Fibroblast of lung (primary cell): ENCODE measurements around the gene KLHL8. TPM values are rescaled to one million over a fixed set of nuclear protein-coding genes. Genes with fewer than 3 reads are reported as not detected.

Source experiments
- DNase-seq, 2 donors: peaks; one replicate each; pipeline versions ENCODE4 v3.0.0 to v3.0.0-alpha.2; 2010; ENCODE audit warnings: low read depth in 2 of 2
- H2AFZ ChIP-seq: 2 replicates; pipeline ENCODE4 v1.5.1; 2012; ENCODE audit warnings: low read length, control low read depth, inconsistent platforms
- H3K27ac ChIP-seq: 2 replicates; pipeline ENCODE4 v1.5.1; 2011; ENCODE audit warnings: low read length, control low read depth; ENCODE audit not compliant: insufficient read depth
- H3K27me3 ChIP-seq: 2 replicates; pipeline ENCODE4 v1.5.1; 2011; ENCODE audit warnings: mild to moderate bottlenecking, low read length; ENCODE audit not compliant: control insufficient read depth, insufficient read depth
- H3K36me3 ChIP-seq: 2 replicates; pipeline ENCODE4 v1.5.1; 2011; ENCODE audit warnings: low read length; ENCODE audit not compliant: control insufficient read depth, insufficient read depth
- H3K4me1 ChIP-seq: 2 replicates; pipeline ENCODE4 v1.5.1; 2011; ENCODE audit warnings: low read length; ENCODE audit not compliant: control insufficient read depth, insufficient read depth; ENCODE audit errors: extremely low read depth
- H3K4me2 ChIP-seq: 2 replicates; pipeline ENCODE4 v1.5.1; 2011; ENCODE audit warnings: low read length, control low read depth; ENCODE audit not compliant: insufficient read depth; ENCODE audit errors: extremely low read depth
- H3K4me3 ChIP-seq, 4 experiments: fragments of 200-600 bp in 1 of 4; sonication (generic) in 1 of 4; replicated peaks in 1 of 4; 2 replicates each; pipeline ENCODE4 v1.5.1; 2011 to 2016; ENCODE audit warnings: low read length in 4 of 4, low read depth in 3 of 4, mild to moderate bottlenecking in 3 of 4, control low read depth in 2 of 4, inconsistent platforms in 1 of 4, mixed read lengths in 1 of 4; ENCODE audit not compliant: insufficient read depth in 1 of 4; ENCODE audit errors: control extremely low read depth in 1 of 4
- H3K79me2 ChIP-seq: 2 replicates; pipeline ENCODE4 v1.5.1; 2012; ENCODE audit warnings: mild to moderate bottlenecking, low read length, inconsistent platforms; ENCODE audit not compliant: control insufficient read depth, insufficient read depth
- H3K9ac ChIP-seq: 2 replicates; pipeline ENCODE4 v1.5.1; 2011; ENCODE audit warnings: mild to moderate bottlenecking, low read length, control low read depth; ENCODE audit not compliant: insufficient read depth
- H3K9me3 ChIP-seq: 2 replicates; pipeline ENCODE4 v1.5.1; 2012; ENCODE audit warnings: low read depth, low read length; ENCODE audit not compliant: control insufficient read depth, insufficient read depth
- H4K20me1 ChIP-seq: 2 replicates; pipeline ENCODE4 v1.5.1; 2011; ENCODE audit warnings: low read length; ENCODE audit not compliant: control insufficient read depth, insufficient read depth; ENCODE audit errors: extremely low read depth
- CTCF ChIP-seq, 2 donors: IDR thresholded peaks in 1 of 2; conservative IDR thresholded peaks in 1 of 2; 1 replicate in 1 of 2; 2 replicates in 1 of 2; pipeline ENCODE4 v1.5.1; 2011 to 2012; ENCODE audit warnings: low read length in 2 of 2, control low read depth in 1 of 2, inconsistent platforms in 1 of 2, low read depth in 1 of 2, mild to moderate bottlenecking in 1 of 2
- EZH2 ChIP-seq: IDR thresholded peaks from 2 replicates; pipeline ENCODE4 v1.5.1; 2012; ENCODE audit warnings: low read length, control low read depth, mild to moderate bottlenecking; ENCODE audit errors: missing control alignments
- polyA plus RNA-seq, 2 donors: library from polyadenylated mRNA; depleted of rRNA in 1 of 2; stranded (reverse) in 1 of 2; unstranded in 1 of 2; fragments of >200 nt; gene quantifications; 2 replicates each; pipeline ENCODE4 v1.2.1, GENCODE V29; 2011 to 2012; ENCODE audit warnings: missing spikeins in 1 of 2
- total RNA-seq: library from RNA; depleted of rRNA; stranded (reverse); fragments of >200 nt; gene quantifications from 2 replicates; pipeline ENCODE4 v1.2.1, GENCODE V29; 2014

KLHL8 gene
- total and polyA plus RNA-seq, 2 donors (not counting 1 experiment from before 2014, with no cell fraction given): 8.8 to 15.7 TPM

- Histone ChIP-seq H2AFZ (no peak overlapping the region), H3K4me2 (no peak overlapping the region), H3K36me3 (no peaks in the 10 kb centered on the region), H4K20me1 (no peaks in the 10 kb centered on the region), H3K79me2 (no peaks in the 10 kb centered on the region), H3K4me3 (no peak overlapping the region), H3K9me3 (no peaks in the 10 kb centered on the region), H3K27me3 (no peaks in the 10 kb centered on the region), H3K9ac (no peak overlapping the region), H3K27ac (no peak overlapping the region), H3K4me1 (no peaks in the 10 kb centered on the region)
- no peak for TF ChIP-seq CTCF (conservative IDR thresholded peaks at IDR 0.05 in 1 of 2, IDR thresholded peaks at IDR 0.05 in 1 of 2; ENCODE audit: low read depth in 1 of 2, low read length in 2 of 2)
- no peak for TF ChIP-seq EZH2
- peak in 1 of 2 donors; percentile 51 for DNase-seq
Measured at GRCh38 chr4:87144356-87144755, 76.1 kb downstream of the KLHL8 start.

GRCh38 chr4:87141428-87141827 lies 79.0 kb downstream of the KLHL8 start:
- DNase-seq: no peak

GRCh38 chr4:87134122-87134521 lies 86.3 kb downstream of the KLHL8 start:
- Histone ChIP-seq H3K4me2 (no peak overlapping the region), H3K9ac (no peak overlapping the region), H3K4me1 (no peaks in the 10 kb centered on the region), H3K79me2 (no peaks in the 10 kb centered on the region), H3K4me3 (no peak overlapping the region), H4K20me1 (no peaks in the 10 kb centered on the region), H3K27me3 (no peaks in the 10 kb centered on the region), H2AFZ (no peak overlapping the region), H3K36me3 (peaks cover 4% of the 10 kb centered on the region), H3K27ac (no peak overlapping the region), H3K9me3 (no peaks in the 10 kb centered on the region)
- DNase-seq: no peak
- TF ChIP-seq CTCF (conservative IDR thresholded peaks at IDR 0.05 in 1 of 2, IDR thresholded peaks at IDR 0.05 in 1 of 2; ENCODE audit: low read depth in 1 of 2, low read length in 2 of 2) (no peak), EZH2 (no peak)

More at GRCh38 chr4:87141428-87141827, 79.0 kb downstream of the KLHL8 start:
- Histone ChIP-seq H3K4me1 (no peaks in the 10 kb centered on the region), H3K36me3 (no peaks in the 10 kb centered on the region), H2AFZ (no peak overlapping the region), H3K9ac (no peak overlapping the region), H3K4me3 (no peak overlapping the region), H3K79me2 (no peaks in the 10 kb centered on the region), H3K4me2 (no peak overlapping the region), H3K9me3 (no peaks in the 10 kb centered on the region), H4K20me1 (no peaks in the 10 kb centered on the region), H3K27me3 (no peaks in the 10 kb centered on the region), H3K27ac (no peak overlapping the region)
- TF ChIP-seq CTCF (conservative IDR thresholded peaks at IDR 0.05 in 1 of 2, IDR thresholded peaks at IDR 0.05 in 1 of 2; ENCODE audit: low read depth in 1 of 2, low read length in 2 of 2) (no peak), EZH2 (no peak)
